ENCODE data around the gene COL23A1.

The COL23A1 gene

GRCh38 chr5:178432421-178433272, 157.5 kb downstream of the COL23A1 start:
- no peak for DNase-seq

- no peak for DNase-seq
These were observed 158.4 kb downstream of the COL23A1 start for GRCh38 chr5:178431782-178432165.

GRCh38 chr5:178431063-178431781, 159.0 kb downstream of the COL23A1 start:
- no peak for DNase-seq

GRCh38 chr5:178430186-178431062, 159.8 kb downstream of the COL23A1 start:
- no peak for DNase-seq

GRCh38 chr5:178429491-178430185, 160.6 kb downstream of the COL23A1 start:
- no peak for DNase-seq

DNA sequence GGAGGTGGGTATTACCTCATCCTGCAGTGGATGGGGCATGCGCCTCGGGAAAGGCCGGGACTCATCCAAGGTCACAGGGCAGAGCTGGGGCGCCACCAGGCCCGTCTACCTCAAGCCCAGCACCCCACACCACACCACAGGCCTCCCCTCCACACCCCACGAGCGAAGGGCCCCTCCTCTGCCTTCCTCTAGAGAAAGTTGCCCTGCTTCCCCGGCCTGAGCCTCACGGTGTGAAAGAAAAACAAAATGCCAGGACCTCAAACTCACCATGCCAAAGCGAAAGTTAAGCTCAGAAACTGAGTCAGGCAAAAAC, 161.1 kb downstream of the COL23A1 start:
- DNase-seq: no peak

- no peak for DNase-seq
These were observed 161.6 kb downstream of the COL23A1 start for GRCh38 chr5:178428341-178429155.

GRCh38 chr5:178427576-178428197, 162.5 kb downstream of the COL23A1 start:
- no peak for DNase-seq

DNA sequence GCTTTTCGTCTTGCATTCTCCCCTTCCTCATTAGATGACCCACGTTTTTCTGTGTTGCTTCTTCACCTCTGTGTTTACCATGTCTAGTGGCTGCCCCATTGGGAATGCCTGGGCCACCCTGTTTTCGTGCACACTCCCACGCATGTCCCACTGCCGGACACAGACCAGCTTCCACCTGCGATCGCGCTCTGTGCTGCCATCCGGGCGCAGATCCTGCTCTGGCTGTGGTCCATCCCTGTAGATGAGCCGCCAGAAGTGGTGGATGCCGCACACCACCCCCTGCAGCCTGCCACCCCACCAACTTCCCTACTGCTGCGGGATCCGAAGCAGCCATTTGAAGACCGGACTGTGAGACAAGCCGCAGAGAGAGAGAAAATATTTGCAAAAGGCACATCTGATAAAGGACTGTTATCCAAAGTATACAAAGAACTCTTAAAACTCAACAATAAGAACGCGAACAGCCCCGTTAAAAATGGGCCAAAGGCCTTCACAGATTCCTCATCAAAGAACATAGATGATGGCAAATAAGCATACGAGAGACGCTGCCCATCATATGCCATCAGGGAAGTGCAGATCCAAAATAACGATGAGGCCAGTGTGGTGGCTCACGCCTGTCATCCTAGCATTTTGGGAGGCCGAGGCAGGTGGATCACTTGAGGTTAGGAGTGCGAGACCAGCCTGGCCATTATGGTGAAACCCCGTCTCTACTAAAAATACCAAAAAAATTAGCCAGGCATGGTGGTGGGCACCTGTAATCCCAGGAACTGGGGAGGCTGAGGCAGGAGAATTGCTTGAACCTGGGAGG, 163.7 kb downstream of the COL23A1 start:
- no peak for DNase-seq

DNA sequence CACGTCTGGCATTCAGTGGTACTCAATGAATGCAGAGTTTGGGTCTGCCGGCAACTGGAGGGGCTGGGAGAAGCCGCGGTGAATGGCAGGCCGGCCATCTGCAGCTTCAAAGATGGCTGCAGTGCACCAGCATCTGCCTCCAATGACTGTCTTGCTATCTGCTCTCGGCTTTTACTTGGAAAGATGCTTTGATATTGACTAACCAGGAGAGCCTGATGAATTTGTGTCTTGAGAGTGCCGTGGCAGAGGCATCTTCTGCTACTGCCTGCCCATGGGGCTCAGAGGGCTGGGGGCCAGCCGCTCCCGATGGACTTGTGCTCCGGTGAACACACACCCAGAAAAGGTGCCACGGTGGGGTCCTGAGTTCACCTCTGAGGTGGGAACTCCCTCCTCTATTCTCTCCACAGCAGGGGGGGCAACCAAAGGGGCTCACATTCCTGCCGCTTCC, 164.5 kb downstream of the COL23A1 start:
- no peak for DNase-seq

DNA sequence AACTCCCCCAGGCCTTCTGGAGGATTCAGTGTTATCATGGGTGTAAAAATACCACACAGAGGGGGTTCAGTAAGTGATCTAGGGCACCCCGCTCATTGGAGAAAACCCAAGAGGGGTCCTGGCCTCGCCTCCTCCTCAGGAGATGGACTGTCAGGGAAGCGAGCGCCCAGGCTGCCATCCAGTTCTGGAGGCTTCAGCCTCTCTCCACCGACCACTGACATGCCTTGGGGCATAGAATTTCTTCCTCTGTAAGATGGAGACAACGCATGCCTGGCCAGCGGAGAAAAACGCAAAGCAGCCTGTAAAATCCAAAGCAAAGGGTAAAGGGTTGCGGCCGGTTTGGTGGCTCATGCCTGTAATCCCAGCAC, 165.4 kb downstream of the COL23A1 start:
- DNase-seq: no peak

- DNase-seq: no peak
These were observed 166.0 kb downstream of the COL23A1 start for GRCh38 chr5:178423901-178424809.

- no peak for DNase-seq
These were observed 166.8 kb downstream of the COL23A1 start for GRCh38 chr5:178423431-178423830.

DNA sequence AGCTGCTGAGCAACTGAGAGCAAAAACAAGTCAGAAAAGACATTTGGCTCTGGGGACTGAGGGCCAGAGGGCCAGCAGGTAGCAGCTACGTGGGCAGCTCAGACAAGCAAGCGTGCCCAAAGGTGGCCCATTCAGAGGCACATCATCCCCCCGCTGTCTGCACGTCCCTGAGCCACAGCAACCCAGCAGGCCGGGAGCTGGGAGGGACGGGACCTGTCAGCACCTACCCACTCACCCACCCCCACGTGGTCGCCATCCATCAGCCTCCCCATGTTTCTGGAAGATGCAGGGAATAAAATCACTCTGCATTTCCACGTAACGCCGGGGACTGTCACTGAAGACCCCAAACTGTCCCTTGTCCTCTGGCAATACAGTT, 167.8 kb downstream of the COL23A1 start:
- DNase-seq: no peak

- no peak for DNase-seq
These were observed 168.3 kb downstream of the COL23A1 start for GRCh38 chr5:178421699-178422399.

- DNase-seq: no peak
These were observed 169.1 kb downstream of the COL23A1 start for GRCh38 chr5:178421128-178421527.

DNA sequence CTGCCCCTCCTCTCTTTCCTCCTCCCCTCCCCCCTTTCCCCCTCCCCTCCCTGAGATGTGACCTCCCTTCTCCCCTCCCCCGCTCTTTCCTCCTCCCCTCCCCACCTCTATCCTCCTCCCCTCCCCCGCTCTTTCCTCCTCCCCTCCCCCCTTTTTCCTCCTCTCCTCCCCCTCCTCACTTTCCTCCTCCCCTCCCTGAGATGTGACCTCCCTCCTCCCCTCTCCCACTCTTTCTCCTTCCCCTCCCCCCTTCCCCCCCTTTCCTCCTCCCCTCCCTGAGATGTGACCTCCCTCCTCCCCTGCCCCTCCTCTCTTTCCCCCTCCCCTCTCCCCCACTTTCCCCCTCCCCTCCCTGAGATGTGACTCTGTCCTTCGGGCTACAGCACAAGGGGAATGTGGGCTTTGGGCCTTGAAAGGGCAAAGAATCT, 169.8 kb downstream of the COL23A1 start:
- DNase-seq: no peak

DNA sequence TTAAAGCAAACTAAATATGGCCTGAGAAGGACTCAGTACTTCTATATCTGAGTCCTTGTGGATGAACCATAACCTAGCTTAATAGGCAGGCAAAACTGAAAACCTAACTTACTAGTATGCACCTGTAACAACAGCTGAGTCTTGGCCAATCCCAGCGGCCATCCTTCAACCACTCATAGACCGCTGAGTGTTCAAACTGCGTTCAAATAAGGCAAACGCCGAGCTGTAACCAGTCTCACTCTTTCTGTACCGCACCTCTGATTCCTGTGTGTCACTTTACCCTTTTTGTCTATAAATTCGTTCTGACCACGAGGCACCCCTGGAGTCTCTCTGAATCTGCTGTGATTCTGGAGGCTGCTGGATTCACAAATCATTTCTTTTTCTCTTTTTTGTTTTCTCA, 170.5 kb downstream of the COL23A1 start:
- DNase-seq: no peak

GRCh38 chr5:178419196-178419595, 171.0 kb downstream of the COL23A1 start:
- DNase-seq: no peak
